NCI-H2227 treated with DMSO at 0.1 percent for 48 hours (cell line): ENCODE results near the gene TEPSIN.

Source experiments
- DNase-seq: peaks from one replicate; lab custom pipeline; 2025; lab: John Stamatoyannopoulos, UW

The TEPSIN gene

GRCh38 chr17:81197409-81197795, 41.5 kb downstream of the TEPSIN start:
- no peak for DNase-seq

DNA sequence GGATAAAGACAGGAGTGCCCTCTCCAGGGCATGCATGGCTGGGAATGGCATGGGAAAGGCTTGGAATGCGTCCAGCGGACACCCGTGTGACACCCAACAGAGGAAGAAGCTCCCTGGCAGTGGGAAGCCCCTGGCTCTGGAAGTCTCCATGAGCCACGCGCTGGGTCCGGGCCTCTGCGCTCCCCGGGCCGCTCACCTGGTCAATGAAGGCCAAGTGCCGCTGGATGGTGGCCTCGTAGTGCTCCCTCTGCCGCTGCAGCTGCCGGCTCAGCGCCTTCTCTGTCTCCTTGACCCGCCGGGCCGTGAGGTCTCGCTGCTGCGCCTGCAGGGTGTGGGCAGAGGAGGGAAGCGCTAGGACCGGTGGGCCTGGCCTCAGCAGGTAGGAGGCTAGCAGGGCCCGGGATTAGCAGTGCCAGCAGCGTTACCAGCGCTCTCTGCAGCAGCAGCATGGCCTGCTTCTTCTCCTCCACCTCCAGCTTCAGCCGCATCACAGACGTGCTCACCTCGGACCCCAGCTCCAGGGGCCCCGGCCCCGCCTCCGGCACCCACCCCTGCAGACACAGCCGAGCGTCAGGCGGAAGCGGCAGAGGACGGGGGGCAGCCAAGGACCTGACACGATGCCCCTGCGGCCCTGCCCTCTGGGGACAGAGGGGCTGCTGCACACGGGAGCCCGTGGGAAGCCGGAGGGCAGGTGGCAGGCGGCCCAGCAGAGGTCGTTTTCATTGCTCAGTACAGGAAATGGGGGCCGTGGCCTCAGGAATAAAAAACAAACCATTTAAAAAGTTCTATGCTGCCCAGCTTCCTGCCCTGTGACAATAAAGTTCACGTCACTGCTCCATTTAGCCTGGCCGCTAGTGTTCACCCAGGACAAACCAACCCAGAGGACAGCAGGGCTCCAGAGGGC, 42.1 kb downstream of the TEPSIN start:
- no peak for DNase-seq

DNA sequence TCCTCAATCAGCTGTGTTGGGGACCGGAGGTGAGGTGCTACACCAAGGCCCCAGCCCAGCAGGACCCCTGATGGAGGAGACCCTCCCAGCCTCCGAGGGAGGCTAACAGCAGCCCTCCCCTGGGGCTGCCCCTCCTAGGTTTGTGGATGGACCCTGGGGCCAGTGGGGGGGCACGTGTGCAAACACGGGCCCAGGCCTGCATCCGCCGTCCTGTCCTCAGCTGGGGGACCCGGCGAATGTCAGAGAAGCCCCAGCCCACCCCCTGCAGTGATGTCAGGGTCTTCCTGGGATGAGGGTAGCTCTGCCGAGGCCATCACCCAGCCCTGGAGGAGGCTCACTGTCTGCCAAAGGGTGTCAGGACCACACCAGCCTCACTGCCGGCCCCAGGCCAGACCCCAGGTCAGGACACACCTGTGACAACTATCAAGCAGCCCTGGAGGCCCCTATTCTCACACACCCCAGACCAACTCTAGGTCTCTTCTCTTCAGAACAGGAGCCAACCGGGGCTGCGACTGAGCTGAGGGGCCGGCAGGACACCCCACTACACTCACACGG, 42.8 kb downstream of the TEPSIN start:
- DNase-seq: no peak

- no peak for DNase-seq
These were observed 43.6 kb downstream of the TEPSIN start for GRCh38 chr17:81194941-81195901.

GRCh38 chr17:81194225-81194760, 44.6 kb downstream of the TEPSIN start:
- no peak for DNase-seq

- DNase-seq: no peak
These were observed 45.2 kb downstream of the TEPSIN start for GRCh38 chr17:81193470-81194224.

- DNase-seq: no peak
These were observed 45.8 kb downstream of the TEPSIN start for GRCh38 chr17:81193051-81193410.

GRCh38 chr17:81192386-81193050, 46.3 kb downstream of the TEPSIN start:
- no peak for DNase-seq

GRCh38 chr17:81191646-81192045, 47.2 kb downstream of the TEPSIN start:
- DNase-seq: no peak

DNA sequence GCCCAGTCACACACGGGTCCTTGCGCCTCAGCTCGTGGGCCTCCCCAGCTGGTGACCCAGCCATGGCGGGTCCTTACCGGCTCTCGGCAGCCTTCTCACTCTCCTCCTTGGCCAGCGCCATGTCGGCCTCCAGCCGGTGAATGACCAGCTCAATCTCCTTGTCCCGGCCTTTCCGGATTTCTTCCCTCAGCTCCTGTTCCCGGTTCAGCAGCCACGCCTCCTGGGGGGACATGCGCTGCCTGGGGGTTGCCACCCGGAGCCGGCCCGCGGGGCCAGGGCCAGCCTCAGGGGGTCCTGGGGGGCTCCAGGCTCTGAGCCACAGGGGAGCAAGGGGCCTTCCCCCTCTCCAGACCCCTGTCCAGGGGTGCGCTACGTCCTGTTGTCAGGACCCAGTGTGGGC, 47.7 kb downstream of the TEPSIN start:
- DNase-seq: no peak

- DNase-seq: no peak
These were observed 48.3 kb downstream of the TEPSIN start for GRCh38 chr17:81190591-81190990.

- DNase-seq: no peak
These were observed 49.0 kb downstream of the TEPSIN start for GRCh38 chr17:81189670-81190530.

DNA sequence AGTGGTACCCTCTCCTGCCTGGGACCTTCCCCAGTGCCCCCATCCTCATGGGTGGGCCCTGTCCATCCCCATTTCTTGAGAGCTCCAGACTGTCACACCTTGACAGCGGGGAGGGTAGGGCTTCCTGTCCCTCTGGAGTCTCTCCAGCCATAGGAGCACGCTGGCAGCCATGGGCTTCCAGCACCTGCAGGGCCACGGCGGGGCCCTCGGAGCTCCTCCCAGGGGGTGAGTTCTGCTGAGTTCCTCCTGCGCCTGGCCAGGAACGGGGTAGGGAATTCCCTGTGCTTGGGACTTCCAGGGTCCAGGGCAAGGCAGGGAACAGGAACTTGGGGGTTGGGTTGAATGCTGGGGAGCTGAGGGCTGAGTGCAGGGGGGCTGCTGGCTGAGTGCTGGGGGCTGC, 49.8 kb downstream of the TEPSIN start:
- DNase-seq: no peak

DNA sequence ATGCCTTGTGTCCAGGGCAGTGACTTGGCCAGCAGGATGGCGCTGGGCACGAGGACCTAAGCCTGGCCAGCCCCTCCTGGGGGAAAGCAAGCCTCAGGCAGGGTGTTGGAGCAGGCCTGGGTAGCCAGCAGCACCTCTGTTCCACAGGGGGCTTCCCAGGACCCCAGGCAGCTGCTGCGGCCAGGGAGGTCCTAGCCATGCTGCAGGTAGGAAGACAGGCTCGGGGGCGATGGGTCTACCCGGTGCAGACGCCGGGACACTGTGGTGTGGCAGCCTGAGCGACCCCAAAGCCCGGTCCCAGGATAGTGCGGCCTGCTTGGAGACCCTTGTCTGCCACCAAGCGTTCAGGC, 50.4 kb downstream of the TEPSIN start:
- DNase-seq: no peak

DNA sequence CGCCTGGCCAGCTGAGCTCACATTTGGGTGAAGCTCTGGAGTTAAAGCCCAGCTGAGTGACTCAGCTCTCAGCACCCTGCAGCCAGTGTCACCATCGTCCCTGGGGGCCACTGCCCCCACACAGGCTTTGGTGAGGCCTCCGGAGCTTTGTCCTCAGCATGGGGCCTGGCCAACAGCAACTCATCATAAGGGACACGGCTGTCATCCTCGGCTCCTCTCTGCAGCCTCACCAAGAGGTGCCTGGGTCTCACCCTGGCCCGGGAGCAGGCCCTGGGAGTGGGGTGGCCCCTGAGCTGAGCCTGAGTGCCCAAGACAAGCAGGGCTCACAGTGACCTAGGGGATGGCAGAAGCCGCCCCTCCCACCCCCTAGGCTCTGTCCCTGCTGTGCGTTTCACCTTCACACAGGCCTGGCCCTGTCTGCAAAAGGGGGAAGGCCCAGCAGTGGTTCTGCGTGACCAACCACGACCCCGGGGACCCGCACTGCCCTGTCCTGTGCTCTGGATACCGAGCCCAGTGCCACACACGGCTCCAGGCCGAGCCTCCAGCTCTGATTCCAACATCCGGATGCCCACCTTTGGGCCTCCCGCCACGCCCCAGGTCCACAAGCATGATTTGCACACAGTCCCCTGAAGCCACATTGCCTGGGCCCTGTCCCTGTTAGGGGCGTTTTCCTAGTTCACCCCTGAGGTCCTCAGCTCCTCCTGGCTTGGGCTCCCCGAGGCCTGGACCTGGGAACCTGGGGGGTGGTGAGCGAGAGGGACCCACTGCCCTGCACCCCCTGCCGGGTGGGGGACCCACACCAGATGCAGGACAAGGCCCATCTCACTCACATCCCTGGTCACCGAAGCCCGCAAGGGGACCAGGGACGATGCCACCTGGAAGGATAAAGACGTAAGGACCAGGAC, 51.0 kb downstream of the TEPSIN start:
- no peak for DNase-seq

DNA sequence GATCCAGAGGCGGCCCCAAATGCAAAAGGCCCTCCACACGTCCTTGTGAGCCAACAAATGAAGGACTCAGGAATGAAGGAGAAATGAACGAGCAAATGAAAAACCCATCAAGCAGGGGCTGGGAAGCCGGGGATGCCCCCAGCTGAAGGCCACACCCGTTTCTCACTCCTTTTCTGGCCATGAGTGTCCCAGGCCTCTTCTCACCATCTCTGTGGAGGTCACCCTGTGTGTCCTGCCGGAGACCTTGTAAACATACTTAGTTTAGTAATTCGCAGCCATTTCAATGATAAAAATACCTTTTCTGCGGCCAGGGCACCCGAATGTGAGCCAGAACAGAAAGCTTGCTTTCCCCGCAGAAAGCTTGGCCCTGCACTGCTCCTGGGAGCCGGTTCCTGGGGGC, 51.7 kb downstream of the TEPSIN start:
- no peak for DNase-seq

GRCh38 chr17:81186203-81186602, 52.7 kb downstream of the TEPSIN start:
- no peak for DNase-seq

DNA sequence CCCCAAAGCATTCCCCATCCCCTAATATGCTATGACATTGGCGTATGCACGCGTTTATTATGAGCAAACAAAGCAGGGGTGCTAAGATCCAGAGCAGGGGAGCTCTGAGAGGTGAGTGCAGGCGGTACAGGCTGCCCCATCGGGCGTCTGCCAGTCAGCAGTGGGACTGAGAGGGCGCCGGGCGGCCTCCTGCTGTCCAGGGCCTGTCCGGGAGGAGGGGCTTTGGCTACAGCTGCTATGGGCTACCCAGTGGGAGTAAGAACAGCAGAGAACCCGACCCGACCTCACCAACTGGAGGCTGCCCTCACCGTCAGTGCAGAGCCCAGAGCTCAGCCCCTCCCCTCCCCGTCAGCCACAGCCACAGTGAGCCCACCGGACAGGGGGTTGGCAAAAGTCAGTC, 54.3 kb downstream of the TEPSIN start:
- no peak for DNase-seq

DNA sequence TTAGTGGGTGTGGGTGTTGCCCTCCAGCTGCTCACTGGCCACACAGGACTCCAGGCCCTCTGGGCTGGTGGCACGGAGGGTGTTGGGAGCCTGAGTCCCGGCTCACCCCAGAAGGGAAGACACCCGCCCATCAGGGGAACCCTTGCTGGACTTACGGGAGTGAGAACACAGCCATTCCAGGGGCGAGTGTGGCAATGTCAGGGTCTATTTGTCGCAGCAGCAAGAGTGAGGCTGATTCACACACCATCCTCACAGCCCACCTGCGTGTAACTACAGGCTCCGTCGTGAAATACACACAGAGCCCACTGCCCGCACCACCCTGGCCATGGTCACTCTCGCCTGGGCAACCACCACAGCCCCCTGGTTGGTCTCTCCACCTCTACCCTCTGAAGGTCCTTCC, 55.0 kb downstream of the TEPSIN start:
- DNase-seq: no peak
